MM.1S (cell line): ENCODE data around the gene CCT5.

Experiments used
- EZH2 ChIP-seq: fragments of 300-600 bp; sonication (generic); optimal IDR thresholded peaks from 2 replicates; pipeline ENCODE3; 2017; ENCODE audit warnings: low read depth, mild to moderate bottlenecking, antibody characterized with exemption, low read length, mixed read lengths
- EZH2phosphoT487 ChIP-seq: fragments of 300-600 bp; sonication (generic); IDR thresholded peaks from 2 replicates; pipeline ENCODE4 v1.6.1; 2018; ENCODE audit warnings: antibody characterized with exemption, low read length
- TF ChIP-seq, protein P1 (sequence below): fragments of 300-600 bp; sonication (generic); IDR thresholded peaks from 2 replicates; pipeline ENCODE4 v1.5.1; 2016; ENCODE audit warnings: antibody characterized with exemption, low read length, mixed read lengths

DNA sequence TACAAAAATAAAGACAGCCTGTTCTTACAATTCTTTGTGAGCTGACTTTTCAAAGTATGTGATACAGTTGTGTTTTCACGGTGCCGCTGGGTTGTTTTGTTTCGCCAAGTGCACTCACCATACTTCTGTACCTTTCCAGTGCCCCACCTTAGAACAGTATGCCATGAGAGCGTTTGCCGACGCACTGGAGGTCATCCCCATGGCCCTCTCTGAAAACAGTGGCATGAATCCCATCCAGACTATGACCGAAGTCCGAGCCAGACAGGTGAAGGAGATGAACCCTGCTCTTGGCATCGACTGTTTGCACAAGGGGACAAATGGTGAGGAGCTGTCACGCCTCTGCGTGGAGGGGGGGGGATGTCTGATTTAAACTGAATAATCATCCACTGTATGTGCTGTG is 12.9 kb downstream of the CCT5 start:
- TF ChIP-seq, protein P1, sequence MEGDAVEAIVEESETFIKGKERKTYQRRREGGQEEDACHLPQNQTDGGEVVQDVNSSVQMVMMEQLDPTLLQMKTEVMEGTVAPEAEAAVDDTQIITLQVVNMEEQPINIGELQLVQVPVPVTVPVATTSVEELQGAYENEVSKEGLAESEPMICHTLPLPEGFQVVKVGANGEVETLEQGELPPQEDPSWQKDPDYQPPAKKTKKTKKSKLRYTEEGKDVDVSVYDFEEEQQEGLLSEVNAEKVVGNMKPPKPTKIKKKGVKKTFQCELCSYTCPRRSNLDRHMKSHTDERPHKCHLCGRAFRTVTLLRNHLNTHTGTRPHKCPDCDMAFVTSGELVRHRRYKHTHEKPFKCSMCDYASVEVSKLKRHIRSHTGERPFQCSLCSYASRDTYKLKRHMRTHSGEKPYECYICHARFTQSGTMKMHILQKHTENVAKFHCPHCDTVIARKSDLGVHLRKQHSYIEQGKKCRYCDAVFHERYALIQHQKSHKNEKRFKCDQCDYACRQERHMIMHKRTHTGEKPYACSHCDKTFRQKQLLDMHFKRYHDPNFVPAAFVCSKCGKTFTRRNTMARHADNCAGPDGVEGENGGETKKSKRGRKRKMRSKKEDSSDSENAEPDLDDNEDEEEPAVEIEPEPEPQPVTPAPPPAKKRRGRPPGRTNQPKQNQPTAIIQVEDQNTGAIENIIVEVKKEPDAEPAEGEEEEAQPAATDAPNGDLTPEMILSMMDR, result no peak
- TF ChIP-seq EZH2phosphoT487, result no peak
- TF ChIP-seq EZH2, result no peak
